HepG2 (cell line): ENCODE measurements around the gene HOXD3. TPM values are rescaled to one million over a fixed set of nuclear protein-coding genes. Genes with fewer than 3 reads are reported as not detected.

Experiments
- FOXP1 ChIP-seq, 2 experiments: fragments of 450-650 bp in 1 of 2; IDR thresholded peaks; 2 replicates each; pipeline ENCODE4 v1.6.1; 2017 to 2018; ENCODE audit warnings: antibody characterized with exemption in 1 of 2
- KLF12 ChIP-seq: sonication (generic); formaldehyde crosslinking; IDR thresholded peaks from 2 replicates; pipeline ENCODE4 v1.4.0; 2020; ENCODE audit warnings: missing genetic modification reagents, borderline replicate concordance
- LBX2 ChIP-seq: sonication (generic); formaldehyde crosslinking; IDR thresholded peaks from 2 replicates; pipeline ENCODE4 v1.5.0; 2020; ENCODE audit warnings: missing genetic modification reagents, mild to moderate bottlenecking, borderline replicate concordance
- MIXL1 ChIP-seq: IDR thresholded peaks from 2 replicates; pipeline ENCODE4 v1.6.1; 2016
- MNT ChIP-seq: fragments of 450-650 bp; IDR thresholded peaks from 2 replicates; pipeline ENCODE4 v1.6.1; 2016
- MTF2 ChIP-seq: sonication (generic); formaldehyde crosslinking; IDR thresholded peaks from 2 replicates; pipeline ENCODE4 v1.5.0; 2020; ENCODE audit warnings: missing genetic modification reagents, borderline replicate concordance
- NCOR1 ChIP-seq: fragments of 200-600 bp; sonication (generic); IDR thresholded peaks from 2 replicates; pipeline ENCODE4 v1.7.0; 2017; ENCODE audit warnings: antibody characterized with exemption, low read length, borderline replicate concordance
- NFKBIZ ChIP-seq: IDR thresholded peaks from 2 replicates; pipeline ENCODE4 v1.6.1; 2018; ENCODE audit warnings: missing genetic modification reagents, missing compliant biosample characterization
- PRMT3 ChIP-seq: sonication (generic); formaldehyde crosslinking; IDR thresholded peaks from 2 replicates; pipeline ENCODE4 v1.8.1; 2022; ENCODE audit warnings: low read depth, mild to moderate bottlenecking, moderate library complexity, missing genetic modification reagents, borderline replicate concordance
- PTBP1 ChIP-seq: fragments of 200-400 bp; formaldehyde crosslinking; IDR thresholded peaks from 2 replicates; pipeline ENCODE4 v1.6.1; 2018; ENCODE audit warnings: low read length, low read depth; ENCODE audit not compliant: poor library complexity, severe bottlenecking
- RFX1 ChIP-seq: fragments of 450-650 bp; IDR thresholded peaks from 2 replicates; pipeline ENCODE4 v1.6.1; 2017
- RFX3 ChIP-seq: IDR thresholded peaks from 2 replicates; pipeline ENCODE4 v1.6.1; 2016; ENCODE audit warnings: missing biosample characterization, missing genetic modification reagents
- SALL2 ChIP-seq: sonication (generic); formaldehyde crosslinking; IDR thresholded peaks from 2 replicates; pipeline ENCODE4 v1.8.1; 2023; ENCODE audit warnings: mild to moderate bottlenecking, missing genetic modification reagents, inconsistent platforms
- SKI ChIP-seq: fragments of 450-650 bp; IDR thresholded peaks from one replicate; pipeline ENCODE4 v1.6.1; 2018; ENCODE audit warnings: mild to moderate bottlenecking; ENCODE audit not compliant: partially characterized antibody
- SP5 ChIP-seq: IDR thresholded peaks from 2 replicates; pipeline ENCODE4 v1.6.1; 2016; ENCODE audit warnings: low read depth, borderline replicate concordance
- TEAD3 ChIP-seq: optimal IDR thresholded peaks from 2 replicates; pipeline ENCODE3; 2016; ENCODE audit warnings: borderline replicate concordance
- XRCC5 ChIP-seq: fragments of 200-400 bp; formaldehyde crosslinking; optimal IDR thresholded peaks from 2 replicates; pipeline ENCODE3; 2017; ENCODE audit warnings: mild to moderate bottlenecking, low read length
- ZFAT ChIP-seq: sonication (generic); formaldehyde crosslinking; conservative IDR thresholded peaks from 2 replicates; pipeline ENCODE4 v1.8.1; 2023; ENCODE audit warnings: missing genetic modification reagents, inconsistent platforms
- ZNF251 ChIP-seq: sonication (generic); formaldehyde crosslinking; IDR thresholded peaks from 2 replicates; pipeline ENCODE4 v1.9.0; 2021; ENCODE audit warnings: mild to moderate bottlenecking, missing genetic modification reagents
- ZNF275 ChIP-seq: sonication (generic); formaldehyde crosslinking; IDR thresholded peaks from 2 replicates; pipeline ENCODE4 v1.8.0; 2022; ENCODE audit warnings: missing genetic modification reagents, mild to moderate bottlenecking, inconsistent platforms, borderline replicate concordance
- ZNF362 ChIP-seq: sonication (generic); formaldehyde crosslinking; IDR thresholded peaks from 2 replicates; pipeline ENCODE4 v1.4.0; 2020; ENCODE audit warnings: missing genetic modification reagents, mild to moderate bottlenecking, borderline replicate concordance
- ZNF530 ChIP-seq: sonication (generic); formaldehyde crosslinking; IDR thresholded peaks from 2 replicates; pipeline ENCODE4 v1.5.0; 2020; ENCODE audit warnings: low read depth, mild to moderate bottlenecking, missing genetic modification reagents
- ZNF644 ChIP-seq: IDR thresholded peaks from 2 replicates; pipeline ENCODE4 v1.6.1; 2016; ENCODE audit warnings: low read depth
- ZNF724P ChIP-seq: sonication (generic); formaldehyde crosslinking; IDR thresholded peaks from 2 replicates; pipeline ENCODE4 v1.8.0; 2022; ENCODE audit warnings: missing genetic modification reagents, borderline replicate concordance
- ZNF766 ChIP-seq: sonication (generic); formaldehyde crosslinking; IDR thresholded peaks from 2 replicates; pipeline ENCODE4 v1.5.0; 2020; ENCODE audit warnings: missing genetic modification reagents, borderline replicate concordance
- polyA plus RNA-seq, 8 experiments: library from polyadenylated mRNA; depleted of rRNA in 3 of 8; stranded (reverse) in 7 of 8; unstranded in 1 of 8; fragments of >200 nt; fragmentation: Illumina TruSeq in 4 of 8; extraction: Trizol in 4 of 8; gene quantifications; 2 replicates each; pipeline versions ENCODE4 v1.2.1 to v1.2.3, GENCODE V29; 2011 to 2016; ENCODE audit warnings: low read depth in 4 of 8, missing spikeins in 1 of 8, mixed read lengths in 1 of 8; ENCODE audit not compliant: insufficient read depth in 1 of 8
- total RNA-seq, 5 experiments: library from RNA; depleted of rRNA; stranded (reverse); fragments of >200 nt; fragmentation: Illumina TruSeq; extraction: Trizol; gene quantifications; 2 replicates each; pipeline ENCODE4 v1.2.3, GENCODE V29; 2016; ENCODE audit warnings: low read depth in 1 of 5
- TF ChIP-seq, protein P1 (sequence below): sonication (generic); formaldehyde crosslinking; IDR thresholded peaks from 2 replicates; pipeline ENCODE4 v1.4.0; 2020; ENCODE audit warnings: mild to moderate bottlenecking, low read depth, missing genetic modification reagents

Gene HOXD3
- total and polyA plus RNA-seq, 2 of the 13 experiments (the other 11 are each of a cell fraction or from before 2014, with no cell fraction given), result 0.05 to 0.09 TPM

GRCh38 chr2:176187899-176188773 is 31.0 kb downstream of the HOXD3 start, which contains the start of gene HOXD1 (continued):
- no peak for TF ChIP-seq KLF12 (CRISPR knock-in tag)
- TF ChIP-seq NCOR1, result no peak
- TF ChIP-seq ZNF644 (CRISPR knock-in tag), result no peak; the same call in 1 of the 2 replicates
- no peak for TF ChIP-seq NFKBIZ
- TF ChIP-seq ZFAT, result no peak
- peak; percentile 26; the same call in 1 of the 2 replicates for TF ChIP-seq LBX2 (CRISPR knock-in tag)
- TF ChIP-seq ZNF766 (CRISPR knock-in tag), result no peak
- TF ChIP-seq SP5 (CRISPR knock-in tag), result no peak
- TF ChIP-seq MTF2 (CRISPR knock-in tag), result no peak
- TF ChIP-seq PRMT3 (CRISPR knock-in tag), result peak; percentile 92
- TF ChIP-seq SKI, result peak; percentile 32
- no peak for TF ChIP-seq MNT
- no peak for TF ChIP-seq TEAD3 (CRISPR knock-in tag)
- TF ChIP-seq ZNF362, result no peak
- TF ChIP-seq MIXL1, result no peak; the same call in 1 of the 2 replicates
- TF ChIP-seq SALL2 (CRISPR knock-in tag), result peak; percentile 95
- TF ChIP-seq RFX1, result no peak
- peak; percentile 13; the same call in 1 of the 2 replicates for TF ChIP-seq ZNF275
- no peak for TF ChIP-seq ZNF530 (CRISPR knock-in tag)
- peak; percentile 78; the same call in 1 of the 2 replicates for TF ChIP-seq ZNF724P (CRISPR knock-in tag)
- TF ChIP-seq XRCC5, result no peak
- TF ChIP-seq, protein P1, sequence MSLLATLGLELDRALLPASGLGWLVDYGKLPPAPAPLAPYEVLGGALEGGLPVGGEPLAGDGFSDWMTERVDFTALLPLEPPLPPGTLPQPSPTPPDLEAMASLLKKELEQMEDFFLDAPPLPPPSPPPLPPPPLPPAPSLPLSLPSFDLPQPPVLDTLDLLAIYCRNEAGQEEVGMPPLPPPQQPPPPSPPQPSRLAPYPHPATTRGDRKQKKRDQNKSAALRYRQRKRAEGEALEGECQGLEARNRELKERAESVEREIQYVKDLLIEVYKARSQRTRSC (CRISPR knock-in tag), result no peak; the same call in 1 of the 2 replicates
- no peak for TF ChIP-seq PTBP1
- no peak for TF ChIP-seq FOXP1 (IDR thresholded peaks at IDR 0.05)
- TF ChIP-seq FOXP1 (CRISPR knock-in tag; IDR thresholded peaks at IDR 0.05), result no peak
- no peak for TF ChIP-seq RFX3 (CRISPR knock-in tag)
- 0 out of 2 replicates have a peak, but pooled peaks have one; percentile 54 for TF ChIP-seq ZNF251
